ENCODE data around the gene USP40.

USP40 gene

GRCh38 chr2:233443511-233444183, 122.9 kb downstream of the USP40 start:
- DNase-seq (ENCODE audit: low read depth) = peak; percentile 84

DNA sequence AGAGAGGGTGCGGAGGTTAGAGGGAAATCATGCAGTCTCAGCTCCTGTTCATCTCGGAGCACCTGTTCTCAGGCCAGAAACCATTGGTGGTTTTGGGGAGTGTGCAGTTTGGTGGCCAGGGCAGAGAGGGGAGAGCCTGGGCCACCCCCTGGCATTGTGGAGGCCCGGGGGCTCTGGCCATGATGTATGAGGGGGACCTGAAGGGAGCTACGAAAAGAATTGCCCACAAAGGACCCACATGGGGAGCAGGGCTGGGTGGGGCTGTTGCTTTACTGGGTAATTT, 124.6 kb downstream of the USP40 start:
- DNase-seq (ENCODE audit: low read depth) = no peak

DNA sequence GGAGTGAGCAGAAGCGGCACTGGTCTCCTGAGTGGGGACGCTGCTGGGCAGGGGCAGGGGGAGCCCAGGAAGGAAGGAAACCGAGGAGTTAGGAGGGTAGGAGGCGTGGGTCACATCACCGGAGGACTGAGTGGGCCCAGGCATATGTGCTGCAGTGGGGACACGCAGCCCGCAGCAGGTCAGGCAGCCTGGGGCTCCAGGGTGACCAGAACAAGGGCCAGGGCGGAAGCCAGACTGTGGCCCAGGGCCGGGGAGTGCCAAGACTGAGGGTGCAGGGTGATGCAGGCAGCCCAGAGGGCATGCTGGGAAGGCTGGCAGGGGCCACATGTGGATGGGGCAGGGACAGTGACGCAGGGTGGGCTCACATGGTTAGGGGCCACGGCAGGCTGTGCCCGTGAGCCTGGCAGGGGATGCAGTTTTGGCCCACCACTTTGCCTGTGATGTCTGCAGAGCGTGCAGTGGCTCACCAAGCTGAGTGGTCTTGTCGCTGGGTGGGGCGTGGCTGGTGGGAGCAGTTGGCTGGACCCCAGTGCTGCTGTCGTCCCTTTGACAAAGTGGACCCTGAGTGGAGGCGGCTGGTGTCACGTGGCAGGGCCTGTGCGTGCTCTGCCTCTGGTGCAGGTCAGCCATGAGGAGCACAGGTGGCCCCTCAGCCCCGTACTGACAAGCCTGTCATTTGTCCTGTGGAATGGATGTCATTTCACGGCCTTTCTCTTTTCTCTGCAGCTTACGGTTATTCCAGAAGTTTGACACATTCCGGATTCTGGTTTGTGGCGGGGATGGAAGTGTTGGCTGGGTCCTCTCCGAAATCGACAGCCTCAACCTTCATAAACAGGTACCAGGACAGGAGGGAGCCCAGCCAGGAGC, 125.2 kb downstream of the USP40 start:
- no peak for DNase-seq (ENCODE audit: low read depth)

DNA sequence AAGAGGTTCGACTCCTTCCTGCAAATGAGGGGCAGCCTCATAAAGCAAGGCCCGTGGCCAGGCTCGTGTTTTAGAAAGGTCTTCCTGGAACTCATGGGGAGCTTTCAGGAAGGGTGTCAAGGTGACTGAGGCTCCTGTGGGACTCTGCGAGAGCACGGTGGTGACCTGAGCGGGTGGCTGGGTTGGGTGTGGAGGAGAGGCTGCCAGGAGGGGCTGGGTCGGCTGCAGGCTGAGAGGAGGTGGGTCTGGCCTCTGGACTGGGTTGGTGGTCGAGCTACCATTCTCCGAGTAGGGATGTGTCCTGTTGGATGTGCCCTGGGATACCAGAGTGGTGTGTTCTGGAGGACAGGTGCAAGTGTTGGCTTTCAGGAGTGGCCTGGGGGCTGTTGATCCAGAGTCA, 125.9 kb downstream of the USP40 start:
- DNase-seq (ENCODE audit: low read depth) = no peak

DNA sequence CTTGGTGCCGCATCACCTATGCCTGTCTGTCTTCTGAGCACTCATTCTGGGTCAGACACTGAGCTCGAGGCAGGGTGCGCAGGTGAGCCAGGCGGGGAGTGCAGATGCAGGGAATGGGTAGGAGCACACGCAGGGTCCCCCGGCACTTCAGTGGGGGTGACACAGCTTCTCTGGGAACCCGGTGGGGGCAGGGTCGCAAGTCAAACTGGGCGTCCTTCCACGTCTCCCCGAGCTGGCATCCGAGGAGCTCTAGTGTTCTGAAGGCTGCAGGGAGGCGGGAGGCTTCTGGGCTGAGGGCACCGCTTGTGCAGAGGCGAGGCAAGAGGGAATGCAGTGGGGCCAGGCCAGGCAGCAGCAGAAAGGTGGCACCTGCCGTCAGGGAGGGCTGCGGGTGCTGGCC, 126.3 kb downstream of the USP40 start:
- no peak for DNase-seq (ENCODE audit: low read depth)

DNA sequence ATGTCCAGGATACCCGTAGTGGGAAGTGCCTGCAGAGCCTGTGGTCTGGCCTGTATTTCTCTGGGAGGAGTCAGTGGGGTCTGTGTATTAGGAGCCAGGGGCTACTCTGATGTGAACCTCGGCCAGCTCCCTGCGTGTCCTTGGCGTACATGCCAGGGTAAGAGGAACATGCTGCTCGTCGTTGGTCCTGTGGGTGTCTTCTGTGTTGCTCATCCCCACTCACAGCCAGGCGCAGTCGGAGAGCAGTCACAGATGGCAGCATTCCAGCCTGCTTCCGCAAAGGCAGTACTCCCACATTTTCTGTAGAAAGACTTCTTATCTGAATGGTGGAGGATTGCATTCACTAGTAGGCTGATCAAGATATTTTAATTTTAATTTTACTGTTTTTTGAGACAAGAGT, 127.4 kb downstream of the USP40 start:
- DNase-seq (ENCODE audit: low read depth) = no peak

GRCh38 chr2:233438573-233439147, 127.9 kb downstream of the USP40 start:
- no peak for DNase-seq (ENCODE audit: low read depth)

DNA sequence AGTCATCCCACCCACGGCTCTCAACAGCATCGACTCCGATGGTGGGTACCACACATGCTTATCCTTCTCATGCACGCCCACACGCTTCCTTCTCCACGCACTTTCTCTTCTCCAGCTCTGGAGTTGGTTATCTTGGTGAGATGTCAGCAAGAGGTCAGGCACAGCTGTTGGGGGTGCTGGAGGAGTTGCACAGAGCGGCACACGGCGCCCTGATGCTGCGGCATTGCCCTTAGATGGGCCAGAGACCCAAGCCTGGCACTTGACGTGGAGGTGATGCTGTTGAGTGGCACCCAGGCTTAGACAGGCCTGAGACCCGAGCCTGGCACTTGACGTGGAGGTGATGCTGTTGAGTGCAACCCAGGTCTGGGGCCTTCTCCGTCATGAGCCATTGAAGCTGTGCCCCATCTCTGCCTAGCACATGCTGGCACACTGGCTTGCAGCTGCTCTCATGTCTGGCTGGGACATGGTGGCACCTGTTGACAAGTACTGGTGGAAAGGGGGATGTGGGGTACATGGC, 129.1 kb downstream of the USP40 start:
- no peak for DNase-seq (ENCODE audit: low read depth)

- DNase-seq (ENCODE audit: low read depth) = no peak
These were observed 129.7 kb downstream of the USP40 start for GRCh38 chr2:233436691-233437438.

DNA sequence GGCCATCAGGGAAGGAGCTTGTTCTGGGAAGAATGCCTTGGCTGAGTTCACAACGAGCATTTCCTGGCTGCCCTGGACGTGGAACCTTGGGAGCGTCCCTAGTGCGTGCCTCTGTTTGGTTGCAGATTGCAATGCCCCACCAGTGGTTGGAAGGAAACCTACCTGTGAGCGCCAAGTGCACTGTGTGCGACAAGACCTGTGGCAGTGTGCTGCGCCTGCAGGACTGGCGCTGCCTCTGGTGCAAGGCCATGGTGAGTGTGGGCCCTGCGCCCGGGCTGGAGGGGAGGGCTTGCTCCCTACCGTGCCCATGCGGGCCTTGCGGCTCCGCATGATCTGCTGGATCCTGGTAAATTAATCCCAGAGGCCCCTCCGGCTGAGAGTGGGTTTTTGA, 130.4 kb downstream of the USP40 start:
- no peak for DNase-seq (ENCODE audit: low read depth)

DNA sequence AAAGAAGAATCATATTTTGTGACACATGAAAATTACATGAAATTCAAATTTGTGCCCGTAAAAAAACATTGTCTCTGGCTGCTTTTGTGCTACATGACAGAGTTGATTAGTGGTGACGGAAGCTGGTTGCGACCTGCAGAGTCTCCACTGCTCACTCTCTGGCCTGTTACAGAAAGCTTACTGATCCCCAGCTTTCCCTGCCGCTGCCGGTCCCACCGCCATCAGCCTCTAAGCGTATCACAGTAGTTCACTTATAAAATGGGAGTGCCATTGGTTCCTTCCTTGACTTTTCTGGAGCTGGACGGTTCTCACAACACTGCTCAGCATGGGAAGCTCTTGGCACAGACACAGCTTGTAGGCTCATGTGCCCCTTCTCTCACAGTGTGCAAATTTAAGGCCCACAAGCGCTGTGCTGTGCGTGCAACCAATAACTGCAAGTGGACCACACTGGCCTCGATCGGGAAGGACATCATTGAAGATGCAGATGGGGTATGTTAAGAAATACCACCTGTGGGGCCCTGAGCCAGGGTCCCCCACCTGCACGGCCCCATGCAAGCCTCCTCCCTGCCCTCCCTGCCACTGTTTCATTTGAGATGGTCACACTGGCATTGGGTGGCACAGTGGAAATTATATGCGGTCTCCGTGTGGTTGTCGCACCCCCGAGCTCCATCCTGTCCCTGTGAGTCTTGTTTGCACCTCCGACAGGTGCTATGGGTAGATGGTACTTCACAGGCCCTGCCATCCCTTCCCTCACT, 131.0 kb downstream of the USP40 start:
- no peak for DNase-seq (ENCODE audit: low read depth)

- DNase-seq (ENCODE audit: low read depth) = no peak
These were observed 131.8 kb downstream of the USP40 start for GRCh38 chr2:233434666-233435330.

DNA sequence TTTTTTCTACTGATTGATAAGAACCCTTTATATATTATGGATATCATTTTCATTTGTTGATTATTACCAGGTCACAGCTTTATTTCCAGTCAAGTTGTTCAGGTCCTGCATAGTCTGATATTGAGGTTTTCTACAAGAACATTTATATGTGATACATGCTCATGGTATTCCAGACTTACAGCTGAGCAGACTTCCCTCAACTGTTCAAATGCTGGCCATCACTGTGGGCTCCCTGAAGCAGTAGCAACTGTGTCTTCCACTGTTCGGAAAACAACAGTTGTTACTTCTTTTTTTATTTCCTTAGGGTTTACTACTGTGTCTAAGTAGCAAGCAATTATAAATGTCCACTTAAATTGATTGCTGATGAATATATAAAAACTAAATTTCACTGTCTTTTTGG, 132.8 kb downstream of the USP40 start:
- no peak for DNase-seq (ENCODE audit: low read depth)

- no peak for DNase-seq (ENCODE audit: low read depth)
These were observed 133.6 kb downstream of the USP40 start for GRCh38 chr2:233433029-233433428.

DNA sequence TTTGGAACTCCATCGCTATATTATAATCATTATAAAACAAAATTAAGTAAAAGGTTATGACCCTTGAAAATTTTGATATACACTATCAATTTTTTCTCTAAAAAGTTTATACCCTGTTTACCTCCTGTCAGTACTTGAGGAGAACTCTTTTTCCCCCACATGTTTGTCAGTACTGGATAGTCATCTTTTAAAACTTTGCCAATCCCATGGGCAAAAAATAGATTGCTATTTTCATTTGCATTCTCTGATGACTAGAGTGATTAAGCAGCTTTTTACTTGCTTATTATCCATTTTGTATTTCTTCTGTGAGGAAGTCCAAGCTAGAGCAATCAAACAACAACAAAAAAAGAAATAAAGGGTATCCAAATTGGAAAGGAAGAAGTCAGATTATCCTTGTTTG, 135.9 kb downstream of the USP40 start:
- no peak for DNase-seq (ENCODE audit: low read depth)

DNA sequence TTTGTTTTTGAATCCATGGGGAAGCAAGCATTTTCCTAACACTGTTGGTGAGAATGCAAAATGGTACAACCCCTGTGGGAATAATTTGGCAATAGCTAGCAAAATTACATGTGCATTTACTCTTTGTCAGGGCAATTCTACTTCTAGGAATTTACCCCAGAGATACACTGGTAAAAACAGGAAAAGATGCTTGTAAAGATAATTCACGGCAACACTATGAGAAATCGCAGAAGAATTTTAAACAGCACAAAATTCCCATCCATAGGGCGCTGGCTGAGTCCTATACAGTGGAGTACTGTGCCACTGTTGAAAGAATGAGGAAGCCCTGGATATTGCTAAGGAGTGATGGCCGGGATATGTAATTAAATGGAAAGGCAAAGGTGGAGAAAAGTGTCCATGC, 136.5 kb downstream of the USP40 start:
- peak; percentile 82 for DNase-seq (ENCODE audit: low read depth)

- no peak for DNase-seq (ENCODE audit: low read depth)
These were observed 137.2 kb downstream of the USP40 start for GRCh38 chr2:233429175-233429897.

DNA sequence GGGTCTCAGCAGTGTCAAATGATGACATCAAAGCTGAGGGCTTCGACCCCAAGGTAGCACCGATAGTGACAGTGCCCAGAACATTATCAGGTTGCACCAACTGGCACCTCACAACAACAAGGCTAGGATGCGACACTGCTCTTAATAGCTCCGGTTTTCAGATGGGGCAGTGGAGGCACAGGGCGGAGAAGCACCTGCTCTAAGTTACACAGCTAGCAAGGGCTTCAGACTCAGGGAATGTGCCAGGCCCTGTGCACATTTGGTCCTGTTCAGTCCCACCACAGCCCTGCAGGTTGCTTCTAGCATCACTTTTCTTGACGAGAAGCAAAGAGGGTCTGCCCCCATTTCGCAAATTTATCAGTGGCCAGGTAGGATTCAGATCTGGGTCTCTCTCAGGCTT, 138.1 kb downstream of the USP40 start:
- DNase-seq (ENCODE audit: low read depth) = no peak

DNA sequence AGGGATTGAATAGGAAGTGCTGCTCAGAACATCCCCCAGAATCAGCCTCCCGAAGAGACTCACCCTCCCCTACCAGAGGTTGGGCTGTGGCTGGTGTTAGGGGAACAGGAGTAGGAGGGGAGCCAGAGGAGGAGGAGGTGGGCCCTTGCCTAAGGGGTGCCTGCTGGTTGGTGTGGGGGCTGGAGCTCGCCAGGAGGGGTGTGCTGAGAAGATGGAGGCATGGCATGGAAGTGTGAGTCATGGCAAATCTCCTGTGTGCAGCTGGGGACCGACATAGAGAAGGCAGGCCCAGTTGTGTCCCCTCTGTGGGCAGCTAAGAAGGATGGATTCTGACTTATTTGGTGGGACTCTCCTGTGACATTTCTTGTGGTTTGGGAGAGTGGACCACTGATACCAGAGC, 138.6 kb downstream of the USP40 start:
- DNase-seq (ENCODE audit: low read depth) = no peak

GRCh38 chr2:233426619-233427342, 139.8 kb downstream of the USP40 start:
- peak; percentile 96 for DNase-seq (ENCODE audit: low read depth)
